Esophagus squamous epithelium (tissue), 5 donors: ENCODE measurements around the gene ARHGAP26. TPM values are rescaled to one million over a fixed set of nuclear protein-coding genes. Genes with fewer than 3 reads are reported as not detected.

Experiments used
- DNase-seq: peaks from one replicate; lab custom pipeline; 2025; lab: John Stamatoyannopoulos, UW
- H3K27ac ChIP-seq, 4 donors: fragments of 200-600 bp; sonication (generic); one replicate each; pipeline ENCODE4 v1.5.1; 2016 to 2019; ENCODE audit warnings: mild to moderate bottlenecking in 1 of 4
- H3K27me3 ChIP-seq, 4 donors: fragments of 200-600 bp; sonication (generic); 1 replicate in 3 of 4; 2 replicates in 1 of 4; pipeline versions ENCODE4 v1.5.1 to v1.6.0; 2017 to 2021; ENCODE audit warnings: antibody characterized with exemption in 1 of 4
- H3K36me3 ChIP-seq, 3 donors: fragments of 200-600 bp; sonication (generic); one replicate each; pipeline ENCODE4 v1.5.1; 2016 to 2019
- H3K4me1 ChIP-seq, 3 donors: fragments of 200-600 bp; sonication (generic); one replicate each; pipeline ENCODE4 v1.5.1; 2017 to 2019
- H3K4me3 ChIP-seq, 4 donors: fragments of 200-600 bp; sonication (generic); 1 replicate in 3 of 4; 2 replicates in 1 of 4; pipeline ENCODE4 v1.5.1; 2016 to 2019; ENCODE audit warnings: mild to moderate bottlenecking in 2 of 4, moderate library complexity in 1 of 4
- H3K9me3 ChIP-seq, 3 donors: fragments of 200-600 bp; sonication (generic); one replicate each; pipeline ENCODE4 v1.5.1; 2016 to 2019
- POLR2A ChIP-seq, 4 donors: fragments of 450-650 bp; IDR thresholded peaks; one replicate each; pipeline ENCODE4 v1.6.1; 2017; ENCODE audit warnings: antibody characterized with exemption in 4 of 4, mild to moderate bottlenecking in 4 of 4, moderate library complexity in 3 of 4
- WGBS, 2 donors: methylation state at CpG; one replicate each; pipeline ENCODE4 v1.1.5; 2018; 5-methylcytosine and 5-hydroxymethylcytosine counted together
- intact Hi-C: fragments of 100-400 bp; cut with DNase I; formaldehyde crosslinking; loops from one replicate; pipeline ENCODE4 v1.15.0; 2022
- total RNA-seq, 4 donors: library from RNA; depleted of rRNA; stranded (reverse); fragments of >200 nt; gene quantifications; one replicate each; pipeline ENCODE4 v1.1.0, GENCODE V29; 2016
- TF ChIP-seq, protein P1 (sequence below), 6 experiments: fragments of 450-650 bp in 4 of 6; fragments of 200-600 bp in 2 of 6; sonication (generic) in 2 of 6; IDR thresholded peaks; one replicate each; pipeline ENCODE4 v1.5.1; 2016 to 2019; ENCODE audit warnings: antibody characterized with exemption in 6 of 6, mild to moderate bottlenecking in 4 of 6, moderate library complexity in 4 of 6
- donor health status: DM: yes; HTN: yes; CAD: no.

Gene ARHGAP26
- total RNA-seq, 4 donors from 2014 or later, result 4.4 to 18.7 (median 15.4) TPM

- Histone ChIP-seq H3K36me3 (no peaks in the 10 kb centered on the region), H3K27ac (no peak overlapping the region), H3K9me3 (no peaks in the 10 kb centered on the region), H3K27me3 (no peaks in the 10 kb centered on the region), H3K4me3 (no peak overlapping the region), H3K4me1 (no peaks in the 10 kb centered on the region)
- 84 to 93% methylated on average over 6 to 8 of the region's 8 CpGs for WGBS, 2 donors
- TF ChIP-seq, protein P1, sequence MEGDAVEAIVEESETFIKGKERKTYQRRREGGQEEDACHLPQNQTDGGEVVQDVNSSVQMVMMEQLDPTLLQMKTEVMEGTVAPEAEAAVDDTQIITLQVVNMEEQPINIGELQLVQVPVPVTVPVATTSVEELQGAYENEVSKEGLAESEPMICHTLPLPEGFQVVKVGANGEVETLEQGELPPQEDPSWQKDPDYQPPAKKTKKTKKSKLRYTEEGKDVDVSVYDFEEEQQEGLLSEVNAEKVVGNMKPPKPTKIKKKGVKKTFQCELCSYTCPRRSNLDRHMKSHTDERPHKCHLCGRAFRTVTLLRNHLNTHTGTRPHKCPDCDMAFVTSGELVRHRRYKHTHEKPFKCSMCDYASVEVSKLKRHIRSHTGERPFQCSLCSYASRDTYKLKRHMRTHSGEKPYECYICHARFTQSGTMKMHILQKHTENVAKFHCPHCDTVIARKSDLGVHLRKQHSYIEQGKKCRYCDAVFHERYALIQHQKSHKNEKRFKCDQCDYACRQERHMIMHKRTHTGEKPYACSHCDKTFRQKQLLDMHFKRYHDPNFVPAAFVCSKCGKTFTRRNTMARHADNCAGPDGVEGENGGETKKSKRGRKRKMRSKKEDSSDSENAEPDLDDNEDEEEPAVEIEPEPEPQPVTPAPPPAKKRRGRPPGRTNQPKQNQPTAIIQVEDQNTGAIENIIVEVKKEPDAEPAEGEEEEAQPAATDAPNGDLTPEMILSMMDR (IDR thresholded peaks at IDR 0.05), result no peak
- intact Hi-C loops, result no loop called here
- DNase-seq, result no peak
Observed at GRCh38 chr5:142735323-142736246, 34.6 kb upstream of the ARHGAP26 start.

GRCh38 chr5:142736247-142736632, 33.9 kb upstream of the ARHGAP26 start:
- Histone ChIP-seq H3K4me3 (no peak overlapping the region), H3K27ac (no peak overlapping the region), H3K36me3 (no peaks in the 10 kb centered on the region), H3K27me3 (no peaks in the 10 kb centered on the region), H3K4me1 (no peaks in the 10 kb centered on the region), H3K9me3 (no peaks in the 10 kb centered on the region)
- intact Hi-C loops, result no loop called here
- TF ChIP-seq, protein P1 (IDR thresholded peaks at IDR 0.05), result no peak
- TF ChIP-seq POLR2A (IDR thresholded peaks at IDR 0.05), result no peak
- DNase-seq, result no peak
- 59 to 69% methylated on average over 7 of the region's 7 CpGs for WGBS, 2 donors

GRCh38 chr5:142737179-142737578, 33.0 kb upstream of the ARHGAP26 start:
- TF ChIP-seq POLR2A (IDR thresholded peaks at IDR 0.05), result no peak
- TF ChIP-seq, protein P1 (IDR thresholded peaks at IDR 0.05), result no peak
- Histone ChIP-seq H3K9me3 (no peaks in the 10 kb centered on the region), H3K4me1 (no peaks in the 10 kb centered on the region), H3K36me3 (no peaks in the 10 kb centered on the region), H3K27me3 (no peaks in the 10 kb centered on the region), H3K4me3 (no peak overlapping the region), H3K27ac (no peak overlapping the region)
- 53 to 83% methylated on average over 3 to 5 of the region's 5 CpGs for WGBS, 2 donors
- DNase-seq, result no peak
- intact Hi-C loops, result no loop called here

DNA sequence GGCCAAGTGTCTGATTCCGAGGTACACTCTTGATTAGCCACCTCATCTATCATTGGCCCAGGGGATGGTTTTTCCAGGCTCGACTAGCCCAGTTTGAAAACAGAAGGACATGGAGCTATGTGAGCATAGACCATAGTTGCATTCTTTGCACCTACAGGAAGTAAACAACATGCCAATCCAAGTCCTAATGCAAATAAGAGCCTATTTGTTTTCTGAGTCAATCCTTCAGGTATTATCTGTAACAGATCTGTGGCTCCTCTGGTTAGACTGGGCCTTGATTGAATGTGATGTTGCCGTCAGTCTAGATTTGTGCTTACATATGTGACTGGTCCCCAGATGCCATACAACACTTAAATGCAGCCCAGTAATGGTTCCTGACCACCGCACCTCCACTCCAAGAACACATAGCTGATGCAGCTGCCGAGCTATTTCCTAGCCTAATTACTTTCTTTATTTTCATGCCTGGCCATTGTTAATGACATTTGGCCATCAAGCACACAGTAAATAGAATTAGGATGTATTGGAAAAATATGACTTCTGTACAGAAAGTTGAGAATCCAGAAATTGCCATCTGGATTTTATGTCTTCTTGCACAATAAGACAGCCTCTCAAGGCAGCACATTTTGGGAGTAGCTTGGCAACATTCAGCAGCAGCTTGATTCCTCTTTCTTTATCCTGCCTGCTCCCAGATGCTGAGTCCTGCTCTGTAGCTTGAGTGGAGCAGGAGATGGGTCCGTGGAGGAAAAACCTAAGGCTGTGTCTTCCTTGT, 29.5 kb upstream of the ARHGAP26 start:
- H3K27me3 ChIP-seq, result no peaks in the 10 kb centered on the region
- DNase-seq, result no peak
- intact Hi-C loops, result no loop called here
- no peak overlapping the region for H3K27ac ChIP-seq
- H3K4me3 ChIP-seq, result no peak overlapping the region
- H3K9me3 ChIP-seq, result no peaks in the 10 kb centered on the region
- peaks cover 0 to 6% (median 0%) of the 10 kb centered on the region in 3 donors for H3K4me1 ChIP-seq
- no peak for TF ChIP-seq POLR2A (IDR thresholded peaks at IDR 0.05)
- no peaks in the 10 kb centered on the region for H3K36me3 ChIP-seq
- 68 to 85% methylated on average over 6 of the region's 6 CpGs for WGBS, 2 donors

DNA sequence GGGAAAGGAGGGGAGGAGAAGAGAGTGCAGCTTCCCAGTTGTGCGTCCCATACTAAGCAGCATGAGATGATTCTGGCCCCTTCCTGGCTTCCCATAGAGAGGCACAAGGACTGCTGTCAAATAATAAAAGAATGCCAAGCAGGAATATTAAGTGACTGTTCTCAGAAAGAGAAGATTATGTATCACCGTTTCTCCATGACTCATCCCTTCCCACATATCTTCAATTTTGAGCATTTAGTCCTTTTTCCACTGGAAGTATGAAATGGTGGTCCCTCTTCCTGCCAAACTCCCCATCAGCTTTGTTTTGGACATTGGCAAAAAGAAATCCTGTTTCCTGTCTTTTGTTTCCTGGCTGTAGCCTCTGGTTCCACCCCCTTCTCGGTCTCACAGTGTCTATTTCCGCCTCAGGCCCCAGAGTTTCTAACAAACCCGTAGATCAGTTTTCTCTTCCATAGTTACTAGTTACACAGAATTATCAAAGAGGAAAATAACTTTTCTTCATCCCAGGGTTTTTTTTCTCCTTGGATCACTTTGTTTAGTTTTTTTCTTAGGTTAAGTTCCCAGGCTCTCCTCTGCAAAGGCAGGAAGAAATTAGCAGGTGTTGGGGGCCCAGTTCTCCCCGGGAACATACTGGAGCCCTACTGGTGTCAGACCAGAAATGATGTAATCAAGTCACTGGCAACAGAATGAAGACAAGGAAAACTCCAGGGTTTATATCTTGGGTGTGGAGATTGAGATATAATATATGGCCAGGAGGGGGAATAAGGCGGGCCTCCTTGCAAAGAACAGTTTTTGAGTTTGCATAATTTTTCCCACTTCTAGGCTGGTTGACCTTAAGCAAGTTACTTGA, 26.4 kb upstream of the ARHGAP26 start:
- Histone ChIP-seq H3K27ac (peak overlapping the region in 3 of 4 donors; percentile 6 to 70 (median 63)), H3K4me1 (peaks cover 3 to 15% (median 4%) of the 10 kb centered on the region in 3 donors), H3K4me3 (no peak overlapping the region), H3K36me3 (no peaks in the 10 kb centered on the region), H3K27me3 (no peaks in the 10 kb centered on the region), H3K9me3 (no peaks in the 10 kb centered on the region)
- DNase-seq, result no peak
- no peak for TF ChIP-seq POLR2A (IDR thresholded peaks at IDR 0.05)
- TF ChIP-seq, protein P1 (IDR thresholded peaks at IDR 0.05), result no peak
- WGBS, 2 donors, result 57 to 62% methylated on average over 7 of the region's 7 CpGs
- intact Hi-C loops, result no loop called here
